Measurements from ENCODE around the gene GPR158.
"Not testable (repeated sequence)": the region's sequence is repeated elsewhere in the genome, so short reads cannot be mapped to it uniquely, and the experiment has no call there.

GPR158 gene

DNA sequence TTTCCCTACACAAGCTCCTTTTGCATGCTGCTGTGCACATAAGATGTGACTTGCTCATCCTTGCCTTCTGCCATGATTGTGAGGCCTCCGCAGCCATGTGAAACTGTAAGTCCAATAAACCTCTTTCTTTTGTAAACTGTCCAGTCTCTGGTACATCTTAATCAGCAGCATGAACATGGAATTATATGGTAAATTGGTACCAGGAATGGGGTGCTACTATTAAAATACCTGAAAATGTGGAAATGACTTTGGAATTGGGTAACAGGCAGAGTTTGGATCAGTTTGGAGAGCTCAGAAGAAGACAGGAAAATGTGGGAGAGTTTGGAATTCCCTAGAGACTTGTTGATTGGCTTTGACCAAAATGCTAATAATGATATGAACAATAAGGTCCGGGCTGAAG lies 181.8 kb downstream of the GPR158 start:
- Histone ChIP-seq H3K27ac (ENCODE audit: low read depth, low read length) (no peak overlapping the region), H3K4me1 (ENCODE audit: control insufficient read depth, low read length) (no peaks in the 10 kb centered on the region)
- TF ChIP-seq, protein P1, sequence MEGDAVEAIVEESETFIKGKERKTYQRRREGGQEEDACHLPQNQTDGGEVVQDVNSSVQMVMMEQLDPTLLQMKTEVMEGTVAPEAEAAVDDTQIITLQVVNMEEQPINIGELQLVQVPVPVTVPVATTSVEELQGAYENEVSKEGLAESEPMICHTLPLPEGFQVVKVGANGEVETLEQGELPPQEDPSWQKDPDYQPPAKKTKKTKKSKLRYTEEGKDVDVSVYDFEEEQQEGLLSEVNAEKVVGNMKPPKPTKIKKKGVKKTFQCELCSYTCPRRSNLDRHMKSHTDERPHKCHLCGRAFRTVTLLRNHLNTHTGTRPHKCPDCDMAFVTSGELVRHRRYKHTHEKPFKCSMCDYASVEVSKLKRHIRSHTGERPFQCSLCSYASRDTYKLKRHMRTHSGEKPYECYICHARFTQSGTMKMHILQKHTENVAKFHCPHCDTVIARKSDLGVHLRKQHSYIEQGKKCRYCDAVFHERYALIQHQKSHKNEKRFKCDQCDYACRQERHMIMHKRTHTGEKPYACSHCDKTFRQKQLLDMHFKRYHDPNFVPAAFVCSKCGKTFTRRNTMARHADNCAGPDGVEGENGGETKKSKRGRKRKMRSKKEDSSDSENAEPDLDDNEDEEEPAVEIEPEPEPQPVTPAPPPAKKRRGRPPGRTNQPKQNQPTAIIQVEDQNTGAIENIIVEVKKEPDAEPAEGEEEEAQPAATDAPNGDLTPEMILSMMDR (IDR thresholded peaks at IDR 0.05; ENCODE audit: low read depth, low read length, poor library complexity, severe bottlenecking) = no peak
- TF ChIP-seq EZH2phosphoT487 (IDR thresholded peaks at IDR 0.05; ENCODE audit: borderline replicate concordance, low read length) = no peak

DNA sequence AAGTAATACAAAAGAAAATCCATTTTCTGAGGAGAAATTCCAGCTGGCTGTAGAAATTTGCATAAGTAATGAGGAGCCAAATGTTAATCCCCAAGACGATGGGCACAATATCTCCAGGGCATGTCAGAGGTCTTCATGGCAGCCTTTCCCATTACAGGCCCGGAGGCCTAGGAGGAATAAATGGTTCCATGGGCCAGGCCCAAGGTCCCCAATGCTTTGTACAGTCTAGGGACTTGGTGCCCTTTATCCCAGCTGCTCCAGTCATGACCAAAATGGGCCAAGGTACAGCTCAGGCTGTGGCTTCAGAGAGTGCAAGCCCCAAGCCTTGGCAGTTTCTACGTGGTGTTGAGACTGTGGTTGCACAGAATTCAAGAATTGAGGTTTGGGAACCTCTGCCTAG lies 182.5 kb downstream of the GPR158 start:
- Histone ChIP-seq H3K4me2 (ENCODE audit: low read length) (no peak overlapping the region), H3K4me1 (ENCODE audit: control insufficient read depth, low read length) (no peaks in the 10 kb centered on the region), H3K36me3 (ENCODE audit: control insufficient read depth, low read length) (no peaks in the 10 kb centered on the region), H3K9me2 (replicated peaks; ENCODE audit: control insufficient read depth, low read length) (no peaks in the 10 kb centered on the region), H3K4me3 (ENCODE audit: low read length) (no peak overlapping the region), H3K79me2 (ENCODE audit: control insufficient read depth, low read length) (no peaks in the 10 kb centered on the region), H3K27me3 (ENCODE audit: control insufficient read depth, low read length) (no peaks in the 10 kb centered on the region), H3F3A (ENCODE audit: control insufficient read depth, insufficient read depth) (no peaks in the 10 kb centered on the region), H3K27ac (ENCODE audit: low read depth, low read length) (no peak overlapping the region), H3K9me3 (ENCODE audit: control insufficient read depth, insufficient read depth, low read length) (peaks cover 8% of the 10 kb centered on the region; the same call in 1 of the 2 replicates), H4K20me1 (ENCODE audit: control insufficient read depth, insufficient read depth, low read depth, low read length) (no peaks in the 10 kb centered on the region)
- TF ChIP-seq EZH2phosphoT487 (IDR thresholded peaks at IDR 0.05; ENCODE audit: borderline replicate concordance, low read length) = no peak
- TF ChIP-seq, protein P1 (IDR thresholded peaks at IDR 0.05; ENCODE audit: low read depth, low read length, poor library complexity, severe bottlenecking) = no peak

More for the DNA sequence above, 181.8 kb downstream of the GPR158 start:
- Histone ChIP-seq H4K20me1 (ENCODE audit: control insufficient read depth, insufficient read depth, low read depth, low read length) (no peaks in the 10 kb centered on the region), H3K9me2 (replicated peaks; ENCODE audit: control insufficient read depth, low read length) (no peaks in the 10 kb centered on the region), H3K4me3 (ENCODE audit: low read length) (no peak overlapping the region), H3F3A (ENCODE audit: control insufficient read depth, insufficient read depth) (no peaks in the 10 kb centered on the region), H3K36me3 (ENCODE audit: control insufficient read depth, low read length) (no peaks in the 10 kb centered on the region), H3K27me3 (ENCODE audit: control insufficient read depth, low read length) (no peaks in the 10 kb centered on the region), H3K4me2 (ENCODE audit: low read length) (no peak overlapping the region), H3K9me3 (ENCODE audit: control insufficient read depth, insufficient read depth, low read length) (peaks cover 8% of the 10 kb centered on the region; the same call in 1 of the 2 replicates), H3K79me2 (ENCODE audit: control insufficient read depth, low read length) (no peaks in the 10 kb centered on the region)

DNA sequence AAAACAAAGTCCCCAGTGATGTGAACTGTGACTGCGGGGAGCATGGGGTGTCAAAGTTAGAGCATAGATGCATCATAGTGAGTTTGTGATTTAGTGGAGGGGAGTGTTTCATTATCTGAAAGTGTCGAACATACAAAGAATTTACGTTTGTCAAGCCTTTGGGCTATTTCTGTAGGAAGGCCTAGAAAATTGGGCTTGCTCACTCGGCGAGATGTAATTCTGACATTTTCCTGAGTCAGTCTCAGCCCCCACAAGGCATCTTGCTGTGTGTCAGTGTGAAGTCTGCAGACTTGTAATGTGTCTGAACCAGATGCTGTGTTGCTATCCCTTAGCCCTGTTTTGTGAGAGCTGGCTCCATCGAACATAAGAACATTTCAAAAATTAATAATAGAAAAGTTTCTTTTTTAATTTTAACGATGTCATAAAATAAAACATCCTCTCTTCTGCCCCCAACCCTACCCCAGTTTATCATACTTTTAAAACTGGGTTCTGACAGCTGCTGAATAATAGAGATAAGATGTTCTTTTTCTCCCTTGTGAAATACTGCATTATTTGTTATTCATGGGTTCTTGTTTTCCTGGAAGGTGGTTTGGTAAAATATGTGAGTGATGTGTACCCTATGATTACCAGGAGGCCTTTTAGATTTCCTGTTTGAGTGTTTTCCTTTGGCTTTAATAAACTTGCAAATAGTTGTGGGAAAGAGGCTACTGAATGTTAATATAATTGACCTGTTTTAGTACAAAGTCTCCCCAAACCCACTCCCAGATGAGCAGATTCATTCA lies 207.4 kb downstream of the GPR158 start:
- no peaks in the 10 kb centered on the region for H3K4me1 ChIP-seq (ENCODE audit: control insufficient read depth, low read length)
- TF ChIP-seq, protein P1 (IDR thresholded peaks at IDR 0.05; ENCODE audit: low read depth, low read length, poor library complexity, severe bottlenecking) = no peak
- TF ChIP-seq EZH2phosphoT487 (IDR thresholded peaks at IDR 0.05; ENCODE audit: borderline replicate concordance, low read length) = no peak
- H3K9me3 ChIP-seq (ENCODE audit: control insufficient read depth, insufficient read depth, low read length) = no peaks in the 10 kb centered on the region; the same call in 1 of the 2 replicates
- H4K20me1 ChIP-seq (ENCODE audit: control insufficient read depth, insufficient read depth, low read depth, low read length) = no peaks in the 10 kb centered on the region
- no peak overlapping the region for H3K4me3 ChIP-seq (ENCODE audit: low read length)
- no peaks in the 10 kb centered on the region for H3K79me2 ChIP-seq (ENCODE audit: control insufficient read depth, low read length)
- H3K27ac ChIP-seq (ENCODE audit: low read depth, low read length) = no peak overlapping the region
- no peak overlapping the region for H3K4me2 ChIP-seq (ENCODE audit: low read length)
- no peaks in the 10 kb centered on the region for H3K27me3 ChIP-seq (ENCODE audit: control insufficient read depth, low read length)
- no peaks in the 10 kb centered on the region for H3F3A ChIP-seq (ENCODE audit: control insufficient read depth, insufficient read depth)
- no peaks in the 10 kb centered on the region for H3K9me2 ChIP-seq (replicated peaks; ENCODE audit: control insufficient read depth, low read length)
- H3K36me3 ChIP-seq (ENCODE audit: control insufficient read depth, low read length) = no peaks in the 10 kb centered on the region

DNA sequence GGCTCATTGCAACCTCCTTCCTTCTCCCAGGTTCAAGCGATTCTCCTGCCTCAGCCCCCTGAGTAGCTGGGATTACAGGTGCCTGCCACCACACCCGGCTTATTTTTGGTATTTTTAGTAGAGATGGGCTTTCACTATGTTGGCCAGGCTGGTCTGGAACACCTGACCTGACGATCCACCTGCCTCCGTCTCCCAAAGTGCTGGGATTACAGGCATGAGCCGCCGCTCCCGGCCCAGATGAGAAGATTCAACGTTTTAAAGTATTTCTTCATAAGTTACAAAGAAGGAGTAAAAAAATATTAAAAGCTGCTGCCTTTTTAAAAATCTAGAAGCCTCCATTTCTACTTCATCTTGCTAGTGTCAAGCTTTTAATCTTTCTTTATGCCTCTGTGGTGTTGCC lies 208.1 kb downstream of the GPR158 start:
- H3K4me1 ChIP-seq (ENCODE audit: control insufficient read depth, low read length); H3K27ac ChIP-seq (ENCODE audit: low read depth, low read length); H4K20me1 ChIP-seq (ENCODE audit: control insufficient read depth, insufficient read depth, low read depth, low read length); H3K36me3 ChIP-seq (ENCODE audit: control insufficient read depth, low read length); H3K27me3 ChIP-seq (ENCODE audit: control insufficient read depth, low read length); H3K9me2 ChIP-seq (replicated peaks; ENCODE audit: control insufficient read depth, low read length); H3K4me3 ChIP-seq (ENCODE audit: low read length); H3K4me2 ChIP-seq (ENCODE audit: low read length); H3K79me2 ChIP-seq (ENCODE audit: control insufficient read depth, low read length); H3K9me3 ChIP-seq (ENCODE audit: control insufficient read depth, insufficient read depth, low read length); H3F3A ChIP-seq (ENCODE audit: control insufficient read depth, insufficient read depth): not testable (repeated sequence)
